Neural cell (in vitro differentiated cells): Measurements from ENCODE around the gene MALSU1. TPM values are rescaled to one million over a fixed set of nuclear protein-coding genes. Genes with fewer than 3 reads are reported as not detected.

ENCODE experiments used
- H2AFZ ChIP-seq: fragments of 200-600, 300-800 bp; sonication (generic), shearing (Covaris generic); 2 replicates; pipeline ENCODE4 v1.6.0; 2014; ENCODE audit warnings: low read depth, mild to moderate bottlenecking, antibody characterized with exemption, low read length, moderate library complexity
- H3F3A ChIP-seq: fragments of 200-600 bp; shearing (Covaris generic); 2 replicates; pipeline ENCODE4 v1.6.1; 2016; ENCODE audit warnings: mild to moderate bottlenecking, moderate library complexity, mixed read lengths, antibody characterized with exemption, low read length; ENCODE audit not compliant: insufficient read depth, poor library complexity, severe bottlenecking
- H3K27ac ChIP-seq: fragments of 200-600, 300-800 bp; sonication (generic), shearing (Covaris generic); 2 replicates; pipeline ENCODE4 v1.5.1; 2014; ENCODE audit warnings: mild to moderate bottlenecking, low read length, moderate library complexity
- H3K27me3 ChIP-seq: fragments of 300-800, 200-600 bp; sonication (generic), shearing (Covaris generic); 2 replicates; pipeline ENCODE4 v1.6.0; 2014; ENCODE audit warnings: mild to moderate bottlenecking, low read depth, low read length, moderate library complexity; ENCODE audit not compliant: insufficient read depth
- H3K36me3 ChIP-seq: fragments of 300-800, 200-600 bp; sonication (generic), shearing (Covaris generic); 2 replicates; pipeline ENCODE4 v1.5.1; 2014; ENCODE audit warnings: mild to moderate bottlenecking, antibody characterized with exemption, low read length, moderate library complexity; ENCODE audit not compliant: insufficient read depth
- H3K4me2 ChIP-seq: fragments of 300-800, 200-600 bp; sonication (generic), shearing (Covaris generic); 2 replicates; pipeline ENCODE4 v1.6.0; 2014; ENCODE audit warnings: mild to moderate bottlenecking, low read length
- H3K4me3 ChIP-seq: fragments of 300-800, 200-600 bp; sonication (generic), shearing (Covaris generic); 2 replicates; pipeline ENCODE4 v1.5.1; 2014; ENCODE audit warnings: mild to moderate bottlenecking, low read length, moderate library complexity
- H3K79me2 ChIP-seq: fragments of 200-600 bp; shearing (Covaris generic); replicated peaks from 2 replicates; pipeline ENCODE4 v1.6.0; 2014; ENCODE audit warnings: mild to moderate bottlenecking, low read length, moderate library complexity; ENCODE audit not compliant: insufficient read depth
- H3K9ac ChIP-seq: fragments of 300-800, 200-600 bp; sonication (generic), shearing (Covaris generic); 2 replicates; pipeline ENCODE4 v1.6.1; 2016; ENCODE audit warnings: mild to moderate bottlenecking, low read length, mixed read lengths
- H3K9me2 ChIP-seq: fragments of 200-600 bp; shearing (Covaris generic); 2 replicates; pipeline ENCODE4 v1.6.1; 2016; ENCODE audit warnings: mild to moderate bottlenecking, low read length, mixed read lengths; ENCODE audit not compliant: insufficient read depth
- H3K9me3 ChIP-seq: fragments of 200-600, 300-800 bp; sonication (generic), shearing (Covaris generic); 2 replicates; pipeline ENCODE4 v1.6.1; 2016; ENCODE audit warnings: mild to moderate bottlenecking, mixed run types, low read length, moderate library complexity, mixed read lengths
- H4K20me1 ChIP-seq: fragments of 200-600 bp; shearing (Covaris generic); 2 replicates; pipeline ENCODE4 v1.6.1; 2016; ENCODE audit warnings: mild to moderate bottlenecking, mixed run types; ENCODE audit not compliant: insufficient read depth
- EP300 ChIP-seq: fragments of 450-650 bp; conservative IDR thresholded peaks from 2 replicates; pipeline ENCODE4 v1.6.1; 2014; ENCODE audit warnings: antibody characterized with exemption, mild to moderate bottlenecking, moderate library complexity; ENCODE audit not compliant: poor library complexity, severe bottlenecking
- EZH2 ChIP-seq: fragments of 200-600, 300-800 bp; shearing (Covaris generic), sonication (generic); IDR thresholded peaks from 2 replicates; pipeline ENCODE4 v1.6.1; 2014; ENCODE audit warnings: antibody characterized with exemption, low read length, borderline replicate concordance, mild to moderate bottlenecking; ENCODE audit not compliant: insufficient read depth, poor library complexity, severe bottlenecking
- MXI1 ChIP-seq: fragments of 450-650 bp; conservative IDR thresholded peaks from 2 replicates; pipeline ENCODE4 v1.6.1; 2014; ENCODE audit warnings: antibody characterized with exemption, mild to moderate bottlenecking; ENCODE audit not compliant: poor library complexity, severe bottlenecking
- POLR2AphosphoS5 ChIP-seq: IDR thresholded peaks from 2 replicates; pipeline ENCODE4 v1.6.1; 2012
- RAD21 ChIP-seq: fragments of 450-650 bp; conservative IDR thresholded peaks from 2 replicates; pipeline ENCODE4 v1.6.1; 2014; ENCODE audit warnings: antibody characterized with exemption, mild to moderate bottlenecking, moderate library complexity
- SMC3 ChIP-seq: fragments of 450-650 bp; conservative IDR thresholded peaks from 2 replicates; pipeline ENCODE4 v1.6.1; 2014; ENCODE audit warnings: antibody characterized with exemption, mild to moderate bottlenecking, moderate library complexity; ENCODE audit not compliant: poor library complexity
- TAF1 ChIP-seq: IDR thresholded peaks from 2 replicates; pipeline ENCODE4 v1.6.1; 2012; ENCODE audit warnings: low read depth
- polyA plus RNA-seq: library from polyadenylated mRNA; depleted of rRNA; stranded (reverse); fragments of >200 nt; gene quantifications from 2 replicates; pipeline ENCODE4 v1.2.3, GENCODE V29; 2014
- TF ChIP-seq, protein P1 (sequence below): IDR thresholded peaks from 2 replicates; pipeline ENCODE4 v1.6.1; 2012; ENCODE audit warnings: borderline replicate concordance
- TF ChIP-seq, protein P2 (sequence below): fragments of 450-650 bp; IDR thresholded peaks from 2 replicates; pipeline ENCODE4 v1.5.1; 2014; ENCODE audit warnings: antibody characterized with exemption, mild to moderate bottlenecking, moderate library complexity; ENCODE audit not compliant: poor library complexity, severe bottlenecking

The MALSU1 gene
- polyA plus RNA-seq, 1 donor from 2014 or later: 77.8 TPM

- H3K36me3 ChIP-seq: no peaks in the 10 kb centered on the region
Observed at GRCh38 chr7:23335136-23335535, 36.0 kb downstream of the MALSU1 start.

DNA sequence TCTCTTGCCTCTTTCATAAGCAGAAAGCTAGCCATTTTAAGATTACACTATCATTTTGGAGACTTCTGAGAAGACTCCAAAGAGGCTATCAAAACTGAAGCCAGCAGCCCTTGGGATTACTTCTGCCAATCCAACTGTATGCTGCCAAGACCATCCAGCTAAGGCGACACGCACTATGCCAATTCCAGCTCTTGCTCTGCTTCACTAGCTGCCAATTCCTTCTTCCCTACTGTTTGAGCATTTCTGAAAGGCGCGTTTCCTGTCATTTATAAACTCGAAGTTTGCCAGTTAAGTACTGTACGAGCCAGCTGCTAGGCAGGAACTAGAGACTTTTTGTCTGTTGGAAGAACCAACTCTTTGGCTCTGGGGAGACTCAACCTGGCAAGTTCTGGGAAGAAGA is 36.5 kb downstream of the MALSU1 start:
- Histone ChIP-seq H3K27me3 (no peaks in the 10 kb centered on the region), H3K9ac (no peak overlapping the region), H3K9me3 (peaks cover 3% of the 10 kb centered on the region), H4K20me1 (no peaks in the 10 kb centered on the region), H3K79me2 (no peaks in the 10 kb centered on the region), H3K36me3 (no peaks in the 10 kb centered on the region), H3K4me2 (no peak overlapping the region), H3K27ac (no peak overlapping the region), H3K4me3 (no peak overlapping the region), H3F3A (no peaks in the 10 kb centered on the region), H3K9me2 (no peaks in the 10 kb centered on the region), H2AFZ (no peak overlapping the region)
- TF ChIP-seq EZH2 (no peak), MXI1 (no peak), SMC3 (no peak)
- TF ChIP-seq, protein P1, sequence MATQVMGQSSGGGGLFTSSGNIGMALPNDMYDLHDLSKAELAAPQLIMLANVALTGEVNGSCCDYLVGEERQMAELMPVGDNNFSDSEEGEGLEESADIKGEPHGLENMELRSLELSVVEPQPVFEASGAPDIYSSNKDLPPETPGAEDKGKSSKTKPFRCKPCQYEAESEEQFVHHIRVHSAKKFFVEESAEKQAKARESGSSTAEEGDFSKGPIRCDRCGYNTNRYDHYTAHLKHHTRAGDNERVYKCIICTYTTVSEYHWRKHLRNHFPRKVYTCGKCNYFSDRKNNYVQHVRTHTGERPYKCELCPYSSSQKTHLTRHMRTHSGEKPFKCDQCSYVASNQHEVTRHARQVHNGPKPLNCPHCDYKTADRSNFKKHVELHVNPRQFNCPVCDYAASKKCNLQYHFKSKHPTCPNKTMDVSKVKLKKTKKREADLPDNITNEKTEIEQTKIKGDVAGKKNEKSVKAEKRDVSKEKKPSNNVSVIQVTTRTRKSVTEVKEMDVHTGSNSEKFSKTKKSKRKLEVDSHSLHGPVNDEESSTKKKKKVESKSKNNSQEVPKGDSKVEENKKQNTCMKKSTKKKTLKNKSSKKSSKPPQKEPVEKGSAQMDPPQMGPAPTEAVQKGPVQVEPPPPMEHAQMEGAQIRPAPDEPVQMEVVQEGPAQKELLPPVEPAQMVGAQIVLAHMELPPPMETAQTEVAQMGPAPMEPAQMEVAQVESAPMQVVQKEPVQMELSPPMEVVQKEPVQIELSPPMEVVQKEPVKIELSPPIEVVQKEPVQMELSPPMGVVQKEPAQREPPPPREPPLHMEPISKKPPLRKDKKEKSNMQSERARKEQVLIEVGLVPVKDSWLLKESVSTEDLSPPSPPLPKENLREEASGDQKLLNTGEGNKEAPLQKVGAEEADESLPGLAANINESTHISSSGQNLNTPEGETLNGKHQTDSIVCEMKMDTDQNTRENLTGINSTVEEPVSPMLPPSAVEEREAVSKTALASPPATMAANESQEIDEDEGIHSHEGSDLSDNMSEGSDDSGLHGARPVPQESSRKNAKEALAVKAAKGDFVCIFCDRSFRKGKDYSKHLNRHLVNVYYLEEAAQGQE: no peak
- TF ChIP-seq, protein P2, sequence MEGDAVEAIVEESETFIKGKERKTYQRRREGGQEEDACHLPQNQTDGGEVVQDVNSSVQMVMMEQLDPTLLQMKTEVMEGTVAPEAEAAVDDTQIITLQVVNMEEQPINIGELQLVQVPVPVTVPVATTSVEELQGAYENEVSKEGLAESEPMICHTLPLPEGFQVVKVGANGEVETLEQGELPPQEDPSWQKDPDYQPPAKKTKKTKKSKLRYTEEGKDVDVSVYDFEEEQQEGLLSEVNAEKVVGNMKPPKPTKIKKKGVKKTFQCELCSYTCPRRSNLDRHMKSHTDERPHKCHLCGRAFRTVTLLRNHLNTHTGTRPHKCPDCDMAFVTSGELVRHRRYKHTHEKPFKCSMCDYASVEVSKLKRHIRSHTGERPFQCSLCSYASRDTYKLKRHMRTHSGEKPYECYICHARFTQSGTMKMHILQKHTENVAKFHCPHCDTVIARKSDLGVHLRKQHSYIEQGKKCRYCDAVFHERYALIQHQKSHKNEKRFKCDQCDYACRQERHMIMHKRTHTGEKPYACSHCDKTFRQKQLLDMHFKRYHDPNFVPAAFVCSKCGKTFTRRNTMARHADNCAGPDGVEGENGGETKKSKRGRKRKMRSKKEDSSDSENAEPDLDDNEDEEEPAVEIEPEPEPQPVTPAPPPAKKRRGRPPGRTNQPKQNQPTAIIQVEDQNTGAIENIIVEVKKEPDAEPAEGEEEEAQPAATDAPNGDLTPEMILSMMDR: no peak

More at GRCh38 chr7:23335136-23335535, 36.0 kb downstream of the MALSU1 start:
- no peak overlapping the region for H2AFZ ChIP-seq
- no peaks in the 10 kb centered on the region for H3K9me2 ChIP-seq
- H3K4me3 ChIP-seq: no peak overlapping the region
- H3K9ac ChIP-seq: no peak overlapping the region
- no peaks in the 10 kb centered on the region for H3K79me2 ChIP-seq
- no peaks in the 10 kb centered on the region for H3K27me3 ChIP-seq
- H3F3A ChIP-seq: no peaks in the 10 kb centered on the region
- H3K27ac ChIP-seq: no peak overlapping the region
- no peak overlapping the region for H3K4me2 ChIP-seq
- no peaks in the 10 kb centered on the region for H4K20me1 ChIP-seq
- no peak for TF ChIP-seq MXI1
- no peak for TF ChIP-seq SMC3
- no peak for TF ChIP-seq EP300
- TF ChIP-seq RAD21: no peak
- no peak for TF ChIP-seq TAF1
- H3K9me3 ChIP-seq: peaks cover 3% of the 10 kb centered on the region

DNA sequence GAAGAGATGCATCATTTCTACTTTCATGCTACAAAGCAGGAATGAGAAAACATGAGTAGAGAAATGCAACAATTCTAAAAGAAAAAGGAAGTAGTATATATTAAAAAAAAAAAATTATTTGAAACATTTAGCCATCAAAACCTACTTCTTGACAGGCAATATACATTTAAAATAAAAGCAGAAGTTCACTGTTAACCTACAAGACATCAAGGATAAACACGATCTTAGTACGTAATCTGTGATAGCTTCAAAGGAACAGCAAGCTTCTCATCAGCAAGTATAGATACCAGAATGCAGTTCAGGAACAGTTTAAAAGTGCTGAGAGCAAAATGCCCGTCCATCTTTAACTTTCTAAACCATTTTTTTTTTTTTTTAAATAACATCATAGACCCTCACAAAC is 36.9 kb downstream of the MALSU1 start:
- Histone ChIP-seq H3K9ac (no peak overlapping the region), H3K27ac (no peak overlapping the region), H4K20me1 (no peaks in the 10 kb centered on the region), H3K4me3 (no peak overlapping the region), H3F3A (no peaks in the 10 kb centered on the region), H3K27me3 (no peaks in the 10 kb centered on the region), H3K9me2 (no peaks in the 10 kb centered on the region), H3K79me2 (no peaks in the 10 kb centered on the region), H3K4me2 (no peak overlapping the region), H3K9me3 (peaks cover 3% of the 10 kb centered on the region), H3K36me3 (no peaks in the 10 kb centered on the region), H2AFZ (no peak overlapping the region)
- TF ChIP-seq TAF1 (no peak), EZH2 (no peak), SMC3 (no peak), RAD21 (no peak), EP300 (no peak), MXI1 (no peak), POLR2AphosphoS5 (no peak)
- TF ChIP-seq, protein P2: no peak
- TF ChIP-seq, protein P1: no peak
